ENCODE data around the gene ABLIM2.

- TF ChIP-seq, protein P1, sequence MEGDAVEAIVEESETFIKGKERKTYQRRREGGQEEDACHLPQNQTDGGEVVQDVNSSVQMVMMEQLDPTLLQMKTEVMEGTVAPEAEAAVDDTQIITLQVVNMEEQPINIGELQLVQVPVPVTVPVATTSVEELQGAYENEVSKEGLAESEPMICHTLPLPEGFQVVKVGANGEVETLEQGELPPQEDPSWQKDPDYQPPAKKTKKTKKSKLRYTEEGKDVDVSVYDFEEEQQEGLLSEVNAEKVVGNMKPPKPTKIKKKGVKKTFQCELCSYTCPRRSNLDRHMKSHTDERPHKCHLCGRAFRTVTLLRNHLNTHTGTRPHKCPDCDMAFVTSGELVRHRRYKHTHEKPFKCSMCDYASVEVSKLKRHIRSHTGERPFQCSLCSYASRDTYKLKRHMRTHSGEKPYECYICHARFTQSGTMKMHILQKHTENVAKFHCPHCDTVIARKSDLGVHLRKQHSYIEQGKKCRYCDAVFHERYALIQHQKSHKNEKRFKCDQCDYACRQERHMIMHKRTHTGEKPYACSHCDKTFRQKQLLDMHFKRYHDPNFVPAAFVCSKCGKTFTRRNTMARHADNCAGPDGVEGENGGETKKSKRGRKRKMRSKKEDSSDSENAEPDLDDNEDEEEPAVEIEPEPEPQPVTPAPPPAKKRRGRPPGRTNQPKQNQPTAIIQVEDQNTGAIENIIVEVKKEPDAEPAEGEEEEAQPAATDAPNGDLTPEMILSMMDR (IDR thresholded peaks at IDR 0.05), result no peak
- TF ChIP-seq POLR2A (IDR thresholded peaks at IDR 0.05), result no peak
Observed at GRCh38 chr4:7932287-7932686, 226.3 kb downstream of the ABLIM2 start.

All from lower leg skin (tissue), 3 donors.